Activated CD4-positive, CD25-positive, alpha-beta regulatory T cell (primary cell): ENCODE results near the gene CCDC15.
"Not testable (repeated sequence)": the region's sequence is repeated elsewhere in the genome, so short reads cannot be mapped to it uniquely, and the experiment has no call there.

ENCODE experiments used
- DNase-seq, 4 experiments: peaks; one replicate each; lab custom pipeline; 2025; lab: John Stamatoyannopoulos, UW

Gene CCDC15

GRCh38 chr11:124988063-124988462 is 34.1 kb downstream of the CCDC15 start:
- no peak for DNase-seq

GRCh38 chr11:125001079-125001778 is 47.2 kb downstream of the CCDC15 start:
- no peak for DNase-seq

- DNase-seq = no peak
These were observed 47.8 kb downstream of the CCDC15 start for GRCh38 chr11:125001849-125002248.

- DNase-seq = no peak
These were observed 51.5 kb downstream of the CCDC15 start for GRCh38 chr11:125005491-125005890.

GRCh38 chr11:125016413-125016812 is 62.4 kb downstream of the CCDC15 start:
- DNase-seq = no peak

GRCh38 chr11:125020342-125020741 is 66.3 kb downstream of the CCDC15 start:
- DNase-seq = no peak

GRCh38 chr11:125022551-125022950 is 68.5 kb downstream of the CCDC15 start:
- no peak for DNase-seq

GRCh38 chr11:125025968-125026367 is 72.0 kb downstream of the CCDC15 start:
- no peak for DNase-seq

GRCh38 chr11:125029431-125029830 is 75.4 kb downstream of the CCDC15 start:
- DNase-seq = not testable (repeated sequence)

GRCh38 chr11:125036933-125037332 is 82.9 kb downstream of the CCDC15 start:
- DNase-seq = no peak

- DNase-seq = no peak
These were observed 95.3 kb downstream of the CCDC15 start for GRCh38 chr11:125049164-125049792.

GRCh38 chr11:125052047-125052446 is 98.0 kb downstream of the CCDC15 start:
- DNase-seq = no peak

GRCh38 chr11:125053167-125053566 is 99.2 kb downstream of the CCDC15 start:
- DNase-seq = no peak

GRCh38 chr11:125055107-125055715 is 101.2 kb downstream of the CCDC15 start:
- DNase-seq = no peak

- DNase-seq = not testable (repeated sequence)
These were observed 102.1 kb downstream of the CCDC15 start for GRCh38 chr11:125056111-125056510.

- no peak for DNase-seq
These were observed 103.1 kb downstream of the CCDC15 start for GRCh38 chr11:125056931-125057692.

- DNase-seq = no peak
These were observed 103.7 kb downstream of the CCDC15 start for GRCh38 chr11:125057693-125058016.

GRCh38 chr11:125061281-125061680 is 107.3 kb downstream of the CCDC15 start:
- no peak for DNase-seq

- no peak for DNase-seq
These were observed 108.4 kb downstream of the CCDC15 start for GRCh38 chr11:125062218-125062930.

- peak in 1 of 4 experiments; percentile 19 for DNase-seq
These were observed 109.0 kb downstream of the CCDC15 start, which contains the start of gene SLC37A2 for GRCh38 chr11:125062931-125063428. Gene SLC37A2 (plus strand): TSS chr11:125063305. CDS start chr11:125063368, 63 bp downstream.

- no peak for DNase-seq
These were observed 109.5 kb downstream of the CCDC15 start for GRCh38 chr11:125063429-125064043.
